Mucosa of gallbladder (tissue), 1 donor: Measurements from ENCODE around the gene DLGAP3. TPM values are rescaled to one million over a fixed set of nuclear protein-coding genes. Genes with fewer than 3 reads are reported as not detected.

Source experiments
- DNase-seq: peaks from one replicate; pipeline ENCODE4 v3.0.0-alpha.2; 2020; ENCODE audit warnings: low spot score
- total RNA-seq: library from RNA; stranded (reverse); gene quantifications from one replicate; pipeline ENCODE4 v1.2.1, GENCODE V29; 2021
- donor health status: DM: no; HTN: no; CAD: no.

Gene DLGAP3
- total RNA-seq, 1 donor from 2014 or later = 0.43 TPM

- DNase-seq = no peak
Observed at GRCh38 chr1:34865573-34865972, 63.9 kb downstream of the DLGAP3 start.

- no peak for DNase-seq
Observed at GRCh38 chr1:34864759-34865158, 64.7 kb downstream of the DLGAP3 start.

GRCh38 chr1:34863501-34863900 lies 65.9 kb downstream of the DLGAP3 start:
- DNase-seq = no peak

DNA sequence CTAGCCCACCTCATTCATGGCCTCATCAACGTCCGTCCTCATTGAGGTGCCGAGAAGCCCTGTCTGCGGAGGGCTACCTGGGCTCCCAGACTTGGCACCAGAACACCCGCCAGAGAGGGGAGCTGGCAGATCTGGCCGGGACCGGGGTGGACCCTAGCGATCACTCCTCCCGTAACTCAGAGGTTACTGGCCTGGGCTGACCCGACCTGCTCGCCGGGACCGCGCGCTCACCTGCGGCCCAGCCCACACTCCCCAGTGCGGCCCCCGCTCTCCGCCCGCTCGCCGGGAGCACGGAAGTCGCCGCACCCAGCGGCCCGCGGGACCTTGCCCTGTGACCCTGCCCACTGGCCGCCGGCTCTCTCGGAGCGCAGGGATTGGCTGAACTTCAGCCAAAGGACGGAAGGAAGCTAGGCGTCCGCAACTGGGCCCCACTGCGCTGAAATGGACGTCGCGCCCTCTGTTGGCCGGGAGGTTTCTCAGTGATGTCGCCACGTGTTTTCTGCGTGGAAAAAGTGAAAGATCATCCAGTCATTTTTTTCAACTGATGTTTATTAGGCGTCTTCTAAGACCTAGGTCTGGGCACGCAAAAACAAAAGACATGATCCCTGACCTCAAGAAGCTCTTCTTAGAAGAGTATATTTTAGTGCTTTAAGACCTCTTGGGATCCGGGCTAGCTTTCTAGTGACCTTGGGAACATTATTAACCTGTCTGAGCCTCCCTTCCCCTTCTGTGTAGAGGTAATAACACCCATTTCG lies 69.8 kb downstream of the DLGAP3 start, which contains the start of gene SMIM12:
Gene SMIM12, minus strand, starts transcription at position 304 of the 755 bp plus-strand sequence. CDS start 3,772 bp downstream, outside the sequence.
- peak; percentile 94 for DNase-seq

GRCh38 chr1:34858901-34859445 lies 70.5 kb downstream of the DLGAP3 start:
- no peak for DNase-seq

DNA sequence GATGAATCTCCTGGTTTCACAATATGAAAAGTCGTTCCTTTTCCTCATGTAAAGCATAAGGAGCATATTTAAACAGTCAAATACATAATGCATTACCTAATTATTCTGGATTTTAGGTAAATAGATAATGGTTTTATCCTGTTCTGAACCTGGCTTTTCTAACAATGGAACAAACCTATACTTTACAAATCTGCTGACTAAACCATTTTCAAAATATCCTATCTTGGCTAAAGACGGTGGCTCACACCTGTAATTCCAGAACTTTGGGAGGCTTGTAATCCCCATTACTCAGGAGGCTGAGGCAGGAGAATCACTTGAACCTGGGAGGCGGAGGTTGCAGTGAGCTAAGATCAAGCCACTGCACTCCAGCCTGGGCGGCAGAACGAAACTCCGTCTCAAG lies 72.8 kb downstream of the DLGAP3 start:
- no peak for DNase-seq

DNA sequence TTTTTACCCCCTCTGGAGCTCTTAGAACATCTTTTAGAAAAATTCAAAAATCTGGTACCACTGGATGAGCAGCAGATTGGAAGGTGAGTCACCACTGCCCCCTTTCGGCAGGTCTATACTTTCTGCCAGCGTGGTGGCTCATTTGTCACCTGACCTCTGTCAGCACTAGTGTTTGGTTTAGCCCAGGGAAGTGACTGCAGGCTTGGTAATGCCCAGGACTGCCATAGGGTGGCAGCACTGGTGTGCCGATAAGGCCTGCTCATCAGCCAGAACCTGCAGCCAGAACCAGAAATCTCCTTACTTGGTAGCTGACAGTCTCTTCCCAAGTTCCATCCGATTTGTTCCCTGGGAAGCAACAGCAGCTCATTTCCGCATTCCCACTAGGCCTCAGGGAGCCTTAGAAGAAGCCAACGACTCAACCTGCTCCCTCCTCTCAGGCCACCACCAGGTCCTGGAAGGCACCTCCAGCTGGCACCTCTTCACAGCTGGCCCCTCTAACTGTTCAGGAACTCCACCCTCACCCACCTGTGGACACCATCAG lies 76.7 kb downstream of the DLGAP3 start:
- DNase-seq = peak; percentile 93

DNA sequence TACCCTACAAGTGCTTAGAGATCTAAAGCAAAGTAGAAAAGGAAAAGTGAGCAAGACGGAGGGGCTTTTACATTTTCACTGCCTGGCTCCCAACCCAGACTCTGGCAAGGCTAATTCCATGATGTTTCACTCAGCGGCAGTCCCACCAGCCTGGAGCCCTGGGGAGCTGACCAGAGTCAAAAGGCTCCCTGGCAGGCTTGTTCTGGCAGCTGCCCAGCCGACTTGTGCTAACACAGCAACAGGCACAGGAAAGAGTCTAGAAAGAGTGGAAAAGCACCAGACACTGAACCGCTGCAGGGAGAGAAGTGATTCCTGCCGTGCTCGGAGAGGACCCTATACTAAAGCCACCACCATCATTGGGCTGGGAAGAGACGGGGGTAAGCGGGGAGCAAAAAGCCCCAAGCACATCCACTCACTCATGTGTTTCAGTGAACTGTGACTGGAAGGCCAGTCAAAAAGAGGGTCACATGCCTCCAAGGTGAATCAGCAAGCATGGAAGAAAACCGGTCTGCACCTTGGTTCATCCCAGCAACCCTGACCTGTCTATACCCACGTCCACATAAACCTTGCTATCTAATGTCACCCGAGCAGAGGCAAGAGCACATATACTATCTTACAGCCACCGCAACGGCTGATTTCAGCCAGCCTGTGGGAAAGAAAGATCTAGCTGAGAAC lies 77.9 kb downstream of the DLGAP3 start:
- no peak for DNase-seq

DNA sequence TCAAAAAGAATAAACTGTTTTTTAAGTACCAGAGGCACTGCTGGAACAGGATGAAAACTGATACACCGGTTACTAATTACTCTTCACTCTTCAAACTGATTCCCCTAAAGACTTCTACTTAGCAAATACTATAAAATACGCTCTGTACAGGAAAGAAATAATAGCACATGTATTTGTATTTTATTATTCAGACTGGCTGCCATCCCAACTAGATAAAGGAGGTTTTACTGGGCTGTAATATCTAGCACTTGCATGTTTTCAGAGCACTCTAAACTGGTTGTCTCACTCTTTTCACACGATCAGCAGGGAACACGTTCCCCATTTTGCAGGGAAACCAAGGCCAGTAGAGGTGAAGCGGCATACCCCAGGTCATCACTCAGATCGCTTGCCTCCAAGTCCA lies 79.1 kb downstream of the DLGAP3 start:
- DNase-seq = no peak

- DNase-seq = no peak
Observed at GRCh38 chr1:34847094-34847493, 82.4 kb downstream of the DLGAP3 start.

DNA sequence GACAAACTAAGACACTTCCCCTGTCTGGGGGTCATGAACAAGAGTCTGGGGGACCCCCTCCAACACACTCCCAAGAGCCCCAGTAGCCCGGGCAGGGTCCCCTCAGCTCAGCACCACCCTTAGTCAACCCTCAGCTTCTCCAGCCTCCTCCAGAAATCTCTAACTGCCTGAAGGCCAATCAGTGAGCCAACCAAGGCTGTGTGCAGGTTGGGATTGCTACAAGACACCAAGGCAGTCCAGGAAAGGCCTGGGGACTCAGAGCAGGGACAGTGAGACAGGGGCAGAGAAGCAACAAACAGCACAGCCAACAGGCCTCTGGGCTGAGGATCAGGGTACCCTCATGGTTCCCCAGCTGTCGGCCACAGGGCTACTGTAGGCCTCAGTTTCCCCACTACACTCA lies 83.2 kb downstream of the DLGAP3 start:
- DNase-seq = no peak

GRCh38 chr1:34845131-34845901 lies 84.1 kb downstream of the DLGAP3 start:
- DNase-seq = no peak

- DNase-seq = no peak
Observed at GRCh38 chr1:34844252-34844634, 85.2 kb downstream of the DLGAP3 start.

- DNase-seq = no peak
Observed at GRCh38 chr1:34843392-34844251, 85.8 kb downstream of the DLGAP3 start.

GRCh38 chr1:34842952-34843371 lies 86.5 kb downstream of the DLGAP3 start:
- DNase-seq = no peak

DNA sequence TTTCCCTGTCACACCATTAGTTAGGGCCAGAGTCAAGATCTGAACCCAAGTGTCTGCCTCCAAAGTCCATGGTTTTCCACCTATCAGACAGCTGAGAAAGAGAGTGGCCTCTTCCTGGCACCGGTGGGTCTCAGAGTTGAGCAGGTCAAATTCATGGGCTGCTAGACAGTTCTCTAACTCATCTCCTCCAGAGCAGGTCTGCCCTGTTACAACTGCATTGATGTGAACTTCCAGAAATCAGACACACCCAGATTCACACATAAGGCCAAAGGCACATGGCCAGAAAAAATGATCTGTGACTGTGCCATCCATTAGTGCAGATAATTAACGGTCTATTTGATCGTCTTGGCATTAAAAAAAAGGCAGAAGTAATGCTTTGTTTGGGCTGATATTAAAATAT lies 87.4 kb downstream of the DLGAP3 start:
- no peak for DNase-seq

- no peak for DNase-seq
Observed at GRCh38 chr1:34840426-34840825, 89.0 kb downstream of the DLGAP3 start.

DNA sequence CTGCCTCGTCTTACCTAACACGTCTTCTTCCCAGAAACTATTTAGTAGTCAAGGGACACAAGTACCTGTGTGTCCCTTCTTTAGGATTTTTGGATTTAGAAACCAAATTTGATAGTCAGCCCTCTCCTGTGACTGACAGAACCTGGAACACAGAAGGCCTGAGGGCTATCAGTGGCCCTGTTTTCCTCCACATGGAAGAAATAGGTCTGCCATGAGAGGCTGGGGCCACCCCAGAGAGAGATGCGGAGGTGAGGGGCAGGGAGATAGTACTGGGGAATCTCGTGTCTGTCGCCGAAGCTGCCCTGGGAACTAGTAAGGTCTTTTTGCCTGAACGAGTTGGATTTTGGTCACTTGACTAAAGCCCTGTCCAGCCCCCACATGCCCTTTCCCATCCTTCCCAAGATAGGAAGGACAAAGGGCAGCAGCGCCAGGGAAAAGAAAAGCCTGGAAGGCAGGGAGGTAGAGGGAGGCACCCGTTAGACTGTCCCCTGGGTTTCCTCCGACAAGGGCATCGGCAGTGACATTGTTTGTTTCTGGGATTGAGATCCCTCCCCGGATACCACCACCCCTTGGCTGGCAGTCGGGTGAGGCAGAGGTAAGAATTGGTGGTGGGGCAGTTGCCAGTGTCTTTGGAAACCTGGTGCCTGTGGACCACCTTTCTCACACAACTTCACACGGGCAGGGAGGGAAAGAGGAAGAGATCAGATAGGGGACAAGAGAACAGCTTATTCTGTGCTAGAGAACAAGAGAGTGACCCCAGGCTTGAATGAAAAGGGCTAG lies 89.7 kb downstream of the DLGAP3 start:
- DNase-seq = no peak

- no peak for DNase-seq
Observed at GRCh38 chr1:34833711-34834110, 95.7 kb downstream of the DLGAP3 start.

DNA sequence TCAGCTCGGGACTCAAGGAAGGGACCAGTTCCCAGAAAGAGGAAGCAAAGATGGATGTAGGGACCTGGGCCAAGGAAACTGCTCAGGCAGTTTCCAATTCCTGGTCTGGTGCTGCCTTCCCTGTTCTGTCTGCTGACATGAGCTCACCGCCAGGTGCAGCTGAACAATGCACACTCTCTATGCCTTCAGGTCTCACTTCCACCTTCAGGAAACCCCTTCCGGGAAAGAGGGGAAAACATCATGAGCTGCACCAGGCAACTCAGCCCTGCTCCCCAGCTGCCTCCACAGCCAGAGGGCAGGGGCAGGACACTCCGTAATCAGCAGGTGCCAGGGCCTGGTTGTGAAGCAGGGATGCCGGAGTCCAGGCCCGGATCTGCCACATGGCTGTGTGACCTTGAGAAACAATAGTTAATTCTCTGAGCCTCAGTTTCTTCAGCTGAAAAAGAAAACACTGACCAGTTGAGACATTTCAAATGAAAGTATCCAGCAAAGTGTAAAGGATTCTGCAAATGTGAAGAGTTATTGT lies 97.7 kb downstream of the DLGAP3 start:
- no peak for DNase-seq
